ENCODE data around the gene TPMT. TPM values are rescaled to one million over a fixed set of nuclear protein-coding genes. Genes with fewer than 3 reads are reported as not detected.

TPMT gene
- polyA plus RNA-seq, 2 of the 4 experiments (the other 2 are of a cell fraction): 11.2 to 16.5 TPM

- Histone ChIP-seq H3K4me3 (no peak overlapping the region), H3K4me2 (no peak overlapping the region), H3K9me3 (peaks cover 3% of the 10 kb centered on the region; the same call in 1 of the 3 replicates), H3K27ac (no peak overlapping the region), H3K4me1 (peaks cover 25% of the 10 kb centered on the region)
- DNase-seq (ENCODE audit: low read depth in 1 of 2, low spot score in 1 of 2) (no peak), FAIRE-seq (no peak), ATAC-seq (no peak)
- POLR2A ChIA-PET: no interaction called here
- CTCF ChIA-PET: interaction anchor here (0.8 kb wide), 1 partner anchor 91 kb away, joined by 5 read pairs; the partner anchor contains the start of gene KIF13A
- TF ChIP-seq KDM5A (IDR thresholded peaks at IDR 0.05) (no peak), CBX2 (IDR thresholded peaks at IDR 0.05; ENCODE audit: borderline replicate concordance, low read depth) (no peak), HDAC2 (IDR thresholded peaks at IDR 0.05) (no peak), HOXB13 (CRISPR knock-in tag; IDR thresholded peaks at IDR 0.05; ENCODE audit: low read depth) (no peak), ZC3H11A (IDR thresholded peaks at IDR 0.05) (no peak), FOXS1 (CRISPR knock-in tag; IDR thresholded peaks at IDR 0.05) (no peak), SMC3 (IDR thresholded peaks at IDR 0.05) (no peak), RARB (CRISPR knock-in tag; IDR thresholded peaks at IDR 0.05) (no peak), MAFK (IDR thresholded peaks at IDR 0.05; ENCODE audit: partially characterized antibody) (no peak), BCL3 (IDR thresholded peaks at IDR 0.05) (no peak), REST (IDR thresholded peaks at IDR 0.05) (no peak), RCOR1 (IDR thresholded peaks at IDR 0.05; ENCODE audit: low read depth, low read length) (no peak), HOXB5 (CRISPR knock-in tag; IDR thresholded peaks at IDR 0.05) (no peak), HOXA7 (CRISPR knock-in tag; IDR thresholded peaks at IDR 0.05) (no peak), ZSCAN20 (CRISPR knock-in tag; IDR thresholded peaks at IDR 0.05) (no peak), ATOH8 (CRISPR knock-in tag; IDR thresholded peaks at IDR 0.05; ENCODE audit: low read depth) (no peak), TFCP2L1 (CRISPR knock-in tag; IDR thresholded peaks at IDR 0.05) (no peak), HES2 (IDR thresholded peaks at IDR 0.05) (no peak), ELK1 (IDR thresholded peaks at IDR 0.05; ENCODE audit: low read depth, low read length) (no peak), CHD2 (IDR thresholded peaks at IDR 0.05; ENCODE audit: low read length, partially characterized antibody) (no peak)
- 86% methylated on average over 3 of the region's 3 CpGs for WGBS (ENCODE audit: missing lambda C conversion rate)
These were observed 76.0 kb downstream of the TPMT start for GRCh38 chr6:18078866-18079265.

Other genes starting within 250 kb of the TPMT start
- gene KIF13A, start 167.4 kb downstream of the TPMT start, polyA plus RNA-seq (2011; rRNA removed): 38.4 and 39.4 TPM in 2 replicates
- gene KIF13A, start 167.4 kb downstream of the TPMT start, polyA plus RNA-seq (2017; fragmentation: RNase III; extraction: RNeasy Plus Mini Kit Qiagen cat#74134 plus additional on column Dnase treatment): 28.3 to 30.2 TPM (median 28.6 TPM) in 3 replicates
- 1.7 and 2.0 TPM in 2 replicates for gene NHLRC1, start 32.4 kb downstream of the TPMT start, polyA plus RNA-seq (2011; rRNA removed)
- 2.7 to 3.1 TPM (median 3.1 TPM) in 3 replicates for gene NHLRC1, start 32.4 kb downstream of the TPMT start, polyA plus RNA-seq (2017; fragmentation: RNase III; extraction: RNeasy Plus Mini Kit Qiagen cat#74134 plus additional on column Dnase treatment)
- gene KDM1B, start 345 bp upstream of the TPMT start, polyA plus RNA-seq (2011; rRNA removed): 14.5 and 14.9 TPM in 2 replicates
- 11.0 to 11.3 TPM (median 11.3 TPM) in 3 replicates for gene KDM1B, start 345 bp upstream of the TPMT start, polyA plus RNA-seq (2017; fragmentation: RNase III; extraction: RNeasy Plus Mini Kit Qiagen cat#74134 plus additional on column Dnase treatment)
- gene DEK, start 109.5 kb upstream of the TPMT start, polyA plus RNA-seq (2011; rRNA removed): 50.5 and 96.4 TPM in 2 replicates
- gene DEK, start 109.5 kb upstream of the TPMT start, polyA plus RNA-seq (2017; fragmentation: RNase III; extraction: RNeasy Plus Mini Kit Qiagen cat#74134 plus additional on column Dnase treatment): 135 to 146 TPM (median 141 TPM) in 3 replicates
- gene RNF144B, start 232.3 kb upstream of the TPMT start, polyA plus RNA-seq (2011; rRNA removed): 0.49 and 0.65 TPM in 2 replicates
- gene RNF144B, start 232.3 kb upstream of the TPMT start, polyA plus RNA-seq (2017; fragmentation: RNase III; extraction: RNeasy Plus Mini Kit Qiagen cat#74134 plus additional on column Dnase treatment): 0.17 to 0.36 TPM (median 0.31 TPM) in 3 replicates

All from A549 (cell line).